ENCODE results near the gene APBB2. TPM values are rescaled to one million over a fixed set of nuclear protein-coding genes. Genes with fewer than 3 reads are reported as not detected.
"Not testable (repeated sequence)": the region's sequence is repeated elsewhere in the genome, so short reads cannot be mapped to it uniquely, and the experiment has no call there.

Gene APBB2
- total and polyA plus RNA-seq, 7 experiments from 2014 or later = 0.42 to 1.5 (median 0.59) TPM; not detected in 2

DNA sequence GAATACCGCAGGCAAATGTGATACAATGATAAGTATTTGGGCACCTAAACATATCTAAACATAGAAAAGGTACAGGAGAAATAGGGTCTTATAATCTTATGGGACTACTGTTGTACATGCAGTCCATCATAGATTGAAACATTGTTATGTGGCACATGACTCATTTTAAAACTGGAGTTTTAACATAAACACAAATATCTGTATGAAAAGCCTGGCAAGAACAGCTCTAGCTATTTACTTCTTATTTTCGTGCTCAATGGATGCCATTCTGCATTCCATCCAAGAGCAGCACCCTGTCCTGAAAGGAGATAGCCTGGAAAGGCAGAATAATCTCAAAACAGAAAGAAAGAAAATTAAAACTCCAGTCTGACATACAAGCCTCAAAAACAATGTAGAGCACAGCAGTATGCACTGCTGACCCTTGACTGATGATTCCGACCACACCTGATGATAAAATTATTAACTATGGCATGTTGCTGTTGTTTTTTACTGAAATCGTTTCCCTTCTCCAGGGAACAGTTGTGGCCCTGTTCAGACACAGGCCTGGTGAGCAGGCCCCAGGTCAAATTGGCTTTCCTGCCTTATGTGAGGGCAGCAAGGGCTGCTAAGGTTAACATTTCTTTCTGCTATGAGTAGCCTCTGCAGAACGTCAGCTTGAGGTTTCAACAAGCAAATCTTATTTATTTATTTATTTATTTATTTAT lies 152.7 kb downstream of the APBB2 start:
- H3K4me1 ChIP-seq (ENCODE audit: control insufficient read depth in 2 of 2, insufficient read depth in 2 of 2, low read length in 2 of 2) = no peaks in the 10 kb centered on the region
- H3K9me3 ChIP-seq (ENCODE audit: control insufficient read depth in 2 of 3, low read length in 3 of 3) = no peaks in the 10 kb centered on the region
- CTCF ChIA-PET = no interaction called here
- Mint-ChIP-seq H3K27me3 (peaks cover 0 to 2% (median 0%) of the 10 kb centered on the region in 5 donors), H3K9me3 (peaks cover 0 to 11% (median 3%) of the 10 kb centered on the region in 11 donors), H3K4me3 (no peak overlapping the region), H3K4me1 (no peaks in the 10 kb centered on the region), H3K27ac (no peak overlapping the region), H3K36me3 (no peaks in the 10 kb centered on the region)
- no peaks in the 10 kb centered on the region for H3K36me3 ChIP-seq (ENCODE audit: control insufficient read depth in 2 of 3, insufficient read depth in 3 of 3, low read length in 3 of 3)
- intact Hi-C loops (cut with micrococcal nuclease) = no loop called here
- no peak for ATAC-seq
- POLR2A ChIA-PET = no interaction called here
- DNase-seq = no peak
- no peak overlapping the region for H3K27ac ChIP-seq (ENCODE audit: low read depth, low read length)
- H3K27me3 ChIP-seq (ENCODE audit: control insufficient read depth in 2 of 2, insufficient read depth in 2 of 2, low read length in 2 of 2) = no peaks in the 10 kb centered on the region
- no peak overlapping the region for H3K4me3 ChIP-seq (ENCODE audit: low read length)

DNA sequence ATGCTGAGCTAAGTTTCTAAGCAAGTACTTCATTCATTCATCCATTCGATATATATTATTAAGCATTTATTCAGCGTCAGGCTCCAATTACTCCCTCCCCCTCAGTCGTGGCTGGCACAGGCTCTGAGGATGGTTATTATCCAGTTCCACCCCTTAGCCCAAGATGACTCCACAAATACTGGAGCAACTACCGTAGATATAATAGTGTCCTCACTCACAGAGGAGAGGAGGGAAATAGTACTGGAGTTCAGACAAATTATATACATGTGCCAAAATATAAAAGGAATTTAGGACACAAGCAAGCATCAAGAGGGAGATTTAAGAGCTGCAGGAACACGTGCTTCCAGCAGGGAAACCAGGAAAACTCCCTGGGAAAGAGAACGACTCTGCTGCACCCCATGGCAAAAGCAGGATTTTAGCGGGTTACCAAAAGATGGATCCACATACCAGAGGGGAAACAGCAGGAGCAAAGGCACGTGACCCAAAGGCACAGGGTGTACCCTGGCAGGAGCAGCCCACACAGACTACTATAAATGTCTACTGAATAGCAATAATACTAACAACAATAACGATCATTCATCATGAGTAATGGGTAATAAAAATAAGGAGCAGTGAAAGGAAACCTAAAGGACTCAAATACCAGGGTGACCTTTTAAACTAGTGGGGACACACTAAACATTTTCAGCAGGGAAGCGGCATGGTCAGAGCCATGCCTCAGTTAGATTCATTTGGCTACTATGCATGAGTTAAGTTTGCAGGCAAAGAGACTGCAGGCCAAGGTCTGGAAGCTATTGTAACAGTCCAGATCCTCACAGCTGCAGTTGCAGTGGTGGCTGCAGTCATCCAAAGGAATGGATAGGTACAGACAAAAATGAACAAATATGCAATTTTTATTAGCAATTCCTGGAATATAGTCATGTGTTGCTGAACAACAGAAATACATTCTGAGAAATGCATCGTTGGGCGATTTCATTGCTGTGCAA lies 153.7 kb downstream of the APBB2 start:
- intact Hi-C loops (cut with micrococcal nuclease) = no loop called here
- no peaks in the 10 kb centered on the region for H3K4me1 Mint-ChIP-seq
- POLR2A ChIA-PET = no interaction called here
- Histone ChIP-seq H3K4me1 (ENCODE audit: control insufficient read depth in 2 of 2, insufficient read depth in 2 of 2, low read length in 2 of 2) (no peaks in the 10 kb centered on the region), H3K27me3 (ENCODE audit: control insufficient read depth in 2 of 2, insufficient read depth in 2 of 2, low read length in 2 of 2) (no peaks in the 10 kb centered on the region), H3K36me3 (ENCODE audit: control insufficient read depth in 2 of 3, insufficient read depth in 3 of 3, low read length in 3 of 3) (no peaks in the 10 kb centered on the region), H3K9me3 (ENCODE audit: control insufficient read depth in 2 of 3, low read length in 3 of 3) (no peaks in the 10 kb centered on the region), H3K4me3 (ENCODE audit: low read length) (no peak overlapping the region), H3K27ac (ENCODE audit: low read depth, low read length) (no peak overlapping the region)
- no peaks in the 10 kb centered on the region for H3K36me3 Mint-ChIP-seq
- DNase-seq = no peak
- no peak overlapping the region for H3K4me3 Mint-ChIP-seq
- ATAC-seq = no peak
- peaks cover 0 to 15% (median 3%) of the 10 kb centered on the region in 11 donors for H3K9me3 Mint-ChIP-seq
- H3K27ac Mint-ChIP-seq = no peak overlapping the region
- CTCF ChIA-PET = no interaction called here
- H3K27me3 Mint-ChIP-seq = peaks cover 0 to 9% (median 3%) of the 10 kb centered on the region in 5 donors

DNA sequence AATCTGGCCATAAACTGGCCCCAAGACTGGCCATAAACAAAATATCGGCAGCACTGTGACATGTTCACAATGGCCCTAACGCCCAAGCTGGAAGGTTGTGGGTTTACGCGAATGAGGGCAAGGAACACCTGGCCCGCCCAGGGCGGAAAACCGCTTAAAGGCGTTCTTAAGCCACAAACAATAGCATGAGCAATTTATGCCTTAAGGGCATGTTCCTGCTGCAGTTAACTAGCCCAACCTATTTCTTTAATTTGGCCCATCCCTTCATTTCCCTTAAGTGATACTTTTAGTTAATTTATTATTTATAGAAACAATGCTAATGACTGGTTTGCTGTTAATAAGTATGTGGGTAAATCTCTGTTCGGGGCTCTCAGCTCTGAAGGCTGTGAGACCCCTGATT lies 154.9 kb downstream of the APBB2 start:
- H3K36me3 Mint-ChIP-seq; H3K4me1 Mint-ChIP-seq; DNase-seq; ATAC-seq; intact Hi-C loops (cut with micrococcal nuclease); POLR2A ChIA-PET; H3K27ac ChIP-seq (ENCODE audit: low read depth, low read length); H3K4me3 ChIP-seq (ENCODE audit: low read length); H3K4me3 Mint-ChIP-seq; H3K4me1 ChIP-seq (ENCODE audit: control insufficient read depth in 2 of 2, insufficient read depth in 2 of 2, low read length in 2 of 2); CTCF ChIA-PET; H3K27ac Mint-ChIP-seq; H3K36me3 ChIP-seq (ENCODE audit: control insufficient read depth in 2 of 3, insufficient read depth in 3 of 3, low read length in 3 of 3); H3K27me3 ChIP-seq (ENCODE audit: control insufficient read depth in 2 of 2, insufficient read depth in 2 of 2, low read length in 2 of 2); H3K9me3 ChIP-seq (ENCODE audit: control insufficient read depth in 2 of 3, low read length in 3 of 3): not testable (repeated sequence)
- Mint-ChIP-seq H3K27me3 (peaks cover 0 to 19% (median 13%) of the 10 kb centered on the region in 5 donors), H3K9me3 (peaks cover 0 to 15% (median 5%) of the 10 kb centered on the region in 11 donors)

DNA sequence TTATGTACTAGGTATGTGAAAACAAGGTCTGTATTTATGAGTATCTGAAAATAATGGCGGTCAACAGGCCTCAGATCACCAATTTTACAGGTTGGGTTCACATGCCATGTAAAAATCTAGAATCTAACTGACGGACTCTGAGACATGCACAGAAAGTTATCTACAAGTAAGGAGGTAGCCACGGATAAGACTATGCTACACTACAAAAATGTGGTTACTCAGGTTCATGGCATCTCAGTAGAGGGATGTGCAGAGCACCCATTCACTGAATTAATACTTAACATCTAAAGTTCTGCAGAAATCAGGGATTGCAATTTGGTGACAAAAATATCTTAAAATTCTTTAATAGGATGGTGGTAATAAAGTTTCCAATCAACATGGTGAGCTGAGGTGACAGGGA lies 155.9 kb downstream of the APBB2 start:
- DNase-seq = no peak
- Mint-ChIP-seq H3K27me3 (peaks cover 0 to 25% (median 13%) of the 10 kb centered on the region in 5 donors), H3K27ac (no peak overlapping the region), H3K4me1 (no peaks in the 10 kb centered on the region), H3K9me3 (peaks cover 0 to 15% (median 5%) of the 10 kb centered on the region in 11 donors), H3K36me3 (no peaks in the 10 kb centered on the region), H3K4me3 (no peak overlapping the region)
- Histone ChIP-seq H3K27ac (ENCODE audit: low read depth, low read length) (no peak overlapping the region), H3K27me3 (ENCODE audit: control insufficient read depth in 2 of 2, insufficient read depth in 2 of 2, low read length in 2 of 2) (no peaks in the 10 kb centered on the region), H3K4me1 (ENCODE audit: control insufficient read depth in 2 of 2, insufficient read depth in 2 of 2, low read length in 2 of 2) (no peaks in the 10 kb centered on the region), H3K4me3 (ENCODE audit: low read length) (no peak overlapping the region), H3K36me3 (ENCODE audit: control insufficient read depth in 2 of 3, insufficient read depth in 3 of 3, low read length in 3 of 3) (no peaks in the 10 kb centered on the region), H3K9me3 (ENCODE audit: control insufficient read depth in 2 of 3, low read length in 3 of 3) (no peaks in the 10 kb centered on the region)
- intact Hi-C loops (cut with micrococcal nuclease) = no loop called here
- ChIA-PET CTCF (no interaction called here), POLR2A (no interaction called here)
- ATAC-seq = no peak

DNA sequence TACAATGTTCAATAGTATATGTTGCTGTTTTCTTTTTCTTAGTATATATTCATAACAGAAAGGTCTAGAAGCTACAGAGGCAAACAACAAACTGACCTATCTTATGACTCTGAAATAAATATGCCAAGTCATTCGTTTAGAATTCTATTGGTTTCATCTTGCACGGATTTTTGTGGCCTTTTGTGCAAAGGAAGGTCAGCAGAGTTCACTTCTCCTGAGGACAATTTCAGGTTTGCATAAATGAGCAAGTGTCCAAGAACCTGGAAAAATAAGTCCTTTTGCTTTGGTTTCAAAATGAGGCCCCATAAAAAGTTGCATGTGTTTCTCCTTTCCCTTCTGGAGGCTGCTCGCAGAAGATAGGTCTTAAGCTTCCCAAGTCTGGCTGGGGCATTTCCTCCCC lies 156.9 kb downstream of the APBB2 start:
- no peaks in the 10 kb centered on the region for H3K4me1 Mint-ChIP-seq
- Histone ChIP-seq H3K4me1 (ENCODE audit: control insufficient read depth in 2 of 2, insufficient read depth in 2 of 2, low read length in 2 of 2) (no peaks in the 10 kb centered on the region), H3K4me3 (ENCODE audit: low read length) (no peak overlapping the region), H3K27me3 (ENCODE audit: control insufficient read depth in 2 of 2, insufficient read depth in 2 of 2, low read length in 2 of 2) (no peaks in the 10 kb centered on the region), H3K36me3 (ENCODE audit: control insufficient read depth in 2 of 3, insufficient read depth in 3 of 3, low read length in 3 of 3) (no peaks in the 10 kb centered on the region), H3K27ac (ENCODE audit: low read depth, low read length) (no peak overlapping the region), H3K9me3 (ENCODE audit: control insufficient read depth in 2 of 3, low read length in 3 of 3) (no peaks in the 10 kb centered on the region)
- intact Hi-C loops (cut with micrococcal nuclease) = no loop called here
- no peaks in the 10 kb centered on the region for H3K36me3 Mint-ChIP-seq
- no peak for DNase-seq
- H3K27ac Mint-ChIP-seq = no peak overlapping the region
- ChIA-PET POLR2A (no interaction called here), CTCF (no interaction called here)
- peaks cover 0 to 30% (median 13%) of the 10 kb centered on the region in 5 donors for H3K27me3 Mint-ChIP-seq
- no peak overlapping the region for H3K4me3 Mint-ChIP-seq
- no peak for ATAC-seq
- peaks cover 0 to 15% (median 5%) of the 10 kb centered on the region in 11 donors for H3K9me3 Mint-ChIP-seq

DNA sequence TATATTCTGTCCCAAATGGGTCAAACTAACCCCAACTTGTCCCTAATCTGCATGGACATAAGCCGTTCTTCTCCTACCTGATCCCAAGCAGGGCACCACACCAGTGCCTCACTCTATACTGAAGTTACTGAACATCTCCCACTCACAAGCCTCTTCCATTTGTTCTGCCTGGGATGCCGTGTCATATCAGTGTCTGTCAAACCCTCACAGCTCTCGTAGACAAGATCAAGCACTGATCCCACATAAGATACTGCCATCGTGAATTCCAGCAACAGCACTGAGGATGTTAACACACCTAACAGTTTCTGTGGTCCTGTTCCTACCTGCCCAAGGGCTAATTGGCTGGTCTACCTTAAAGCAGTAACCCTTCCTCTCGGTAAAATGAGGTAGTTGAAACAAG lies 162.1 kb downstream of the APBB2 start:
- Histone ChIP-seq H3K27me3 (ENCODE audit: control insufficient read depth in 2 of 2, insufficient read depth in 2 of 2, low read length in 2 of 2) (no peaks in the 10 kb centered on the region), H3K36me3 (ENCODE audit: control insufficient read depth in 2 of 3, insufficient read depth in 3 of 3, low read length in 3 of 3) (no peaks in the 10 kb centered on the region), H3K4me1 (ENCODE audit: control insufficient read depth in 2 of 2, insufficient read depth in 2 of 2, low read length in 2 of 2) (no peaks in the 10 kb centered on the region), H3K27ac (ENCODE audit: low read depth, low read length) (no peak overlapping the region), H3K9me3 (ENCODE audit: control insufficient read depth in 2 of 3, low read length in 3 of 3) (no peaks in the 10 kb centered on the region), H3K4me3 (ENCODE audit: low read length) (no peak overlapping the region)
- POLR2A ChIA-PET = no interaction called here
- no peak overlapping the region for H3K27ac Mint-ChIP-seq
- H3K4me1 Mint-ChIP-seq = no peaks in the 10 kb centered on the region
- H3K27me3 Mint-ChIP-seq = peaks cover 0 to 49% (median 31%) of the 10 kb centered on the region in 5 donors
- CTCF ChIA-PET = no interaction called here
- no peak overlapping the region for H3K4me3 Mint-ChIP-seq
- peaks cover 0 to 14% (median 4%) of the 10 kb centered on the region in 11 donors for H3K9me3 Mint-ChIP-seq
- intact Hi-C loops (cut with micrococcal nuclease) = no loop called here
- ATAC-seq (no peak), DNase-seq (no peak)
- no peaks in the 10 kb centered on the region for H3K36me3 Mint-ChIP-seq

Measured in naive thymus-derived CD4-positive, alpha-beta T cell (primary cell).